T-helper 1 cell (primary cell): ENCODE data around the gene MYO18B.

Source experiments
- DNase-seq, 5 donors: peaks; one replicate each; pipeline ENCODE4 v3.0.0-alpha.2; 2012 to 2020

The MYO18B gene

DNA sequence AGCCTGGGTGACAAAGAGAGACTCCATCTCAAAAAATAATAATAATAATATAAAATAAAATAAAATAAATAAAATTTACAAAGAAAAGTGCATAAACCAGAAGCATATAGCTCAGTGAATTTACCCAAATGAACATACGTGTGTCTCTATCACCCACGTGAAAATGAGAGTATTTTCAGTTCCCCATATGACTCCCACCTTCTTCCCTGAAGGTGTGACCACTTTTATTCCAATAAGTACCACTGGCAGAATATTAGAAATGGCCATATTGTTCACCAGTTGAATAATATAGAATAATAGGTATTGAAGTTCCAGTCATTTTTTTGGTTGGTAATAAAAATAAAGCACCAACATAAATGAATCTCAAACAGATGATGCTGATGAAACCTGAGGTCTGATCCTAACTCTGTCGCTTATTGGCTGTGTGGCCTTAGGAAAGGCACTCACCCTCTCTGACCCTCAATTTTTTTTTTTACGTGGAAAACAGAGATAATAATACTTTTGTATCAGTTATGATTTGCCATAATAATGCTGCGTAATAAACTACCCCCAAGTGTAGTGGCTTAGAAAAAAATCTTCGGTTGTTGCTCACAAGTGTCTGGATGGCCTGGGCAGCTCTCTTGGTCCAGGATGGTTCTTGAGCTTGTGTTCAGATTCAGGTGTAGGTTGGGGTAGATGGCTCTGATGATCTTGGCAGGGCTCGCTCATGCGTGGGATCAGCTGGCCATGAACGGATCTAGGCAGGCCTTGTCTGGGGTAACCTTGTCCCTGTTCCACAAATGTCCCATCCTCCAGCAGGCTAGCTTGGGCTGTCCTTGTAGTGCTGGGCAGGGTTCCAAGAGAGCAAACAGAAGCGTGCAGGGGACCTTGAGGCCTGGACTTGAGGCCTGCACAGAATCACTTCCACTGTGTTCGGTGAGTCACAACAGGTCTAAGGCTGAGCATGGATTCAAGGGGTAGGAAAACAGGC lies 88.1 kb downstream of the MYO18B start:
- DNase-seq = no peak

DNA sequence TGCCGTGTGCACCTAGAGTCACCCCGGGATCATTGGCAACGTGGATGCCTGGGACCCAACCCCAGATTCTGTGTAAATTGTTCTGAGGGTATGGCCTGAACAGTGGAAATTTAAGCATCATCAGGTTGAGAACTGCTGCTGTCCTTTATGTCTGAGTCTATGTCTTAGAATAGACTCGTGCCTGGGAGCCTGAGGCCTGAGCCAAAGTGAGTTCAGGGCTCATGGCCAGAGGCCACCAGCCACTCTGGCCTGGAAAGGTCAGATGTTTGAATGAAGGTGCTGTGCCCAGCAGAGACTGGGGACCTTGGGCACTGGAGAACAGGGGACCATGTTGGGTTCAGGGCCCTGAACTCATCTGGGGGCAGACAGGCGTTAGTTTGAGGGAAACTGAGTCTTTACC lies 91.1 kb downstream of the MYO18B start:
- no peak for DNase-seq

DNA sequence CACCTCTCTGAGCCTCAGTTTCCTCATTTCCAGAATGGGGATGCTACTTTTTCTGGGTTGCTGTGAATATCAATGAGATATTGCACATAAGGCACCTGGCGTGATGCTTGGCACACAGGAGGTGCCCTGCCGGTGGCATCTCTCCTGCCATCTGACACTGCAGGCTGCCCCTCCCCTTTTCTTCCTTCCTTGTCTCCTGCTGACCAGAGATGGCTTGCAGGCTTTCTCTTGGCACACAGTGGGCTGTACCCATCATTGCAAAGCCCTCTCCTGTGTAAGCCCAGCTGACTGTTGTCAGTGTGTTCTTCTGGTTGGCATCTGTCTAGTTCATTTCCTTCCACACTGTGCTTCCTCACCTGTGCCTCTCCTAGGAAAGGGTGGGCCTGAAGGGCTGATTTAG lies 91.7 kb downstream of the MYO18B start:
- DNase-seq = no peak

DNA sequence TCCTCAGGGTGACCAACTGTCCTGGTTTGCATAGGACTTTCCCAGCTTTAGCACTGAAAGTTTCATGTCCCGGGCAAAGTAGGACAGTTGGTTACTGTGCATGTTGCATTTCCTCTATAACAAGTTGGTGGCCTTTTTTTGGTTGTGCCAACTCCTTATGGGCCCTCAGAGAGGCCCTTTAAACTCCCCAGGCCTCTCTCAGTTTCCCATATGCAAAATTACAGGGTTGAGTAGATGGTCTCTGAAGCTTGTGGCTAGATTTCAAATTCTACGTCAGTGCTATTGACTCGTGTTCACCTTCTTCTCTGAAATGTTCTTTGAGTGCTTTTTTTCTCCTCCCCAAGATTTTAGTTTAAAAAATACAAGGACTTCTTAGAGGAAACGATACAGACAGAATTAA lies 92.5 kb downstream of the MYO18B start:
- DNase-seq = no peak

DNA sequence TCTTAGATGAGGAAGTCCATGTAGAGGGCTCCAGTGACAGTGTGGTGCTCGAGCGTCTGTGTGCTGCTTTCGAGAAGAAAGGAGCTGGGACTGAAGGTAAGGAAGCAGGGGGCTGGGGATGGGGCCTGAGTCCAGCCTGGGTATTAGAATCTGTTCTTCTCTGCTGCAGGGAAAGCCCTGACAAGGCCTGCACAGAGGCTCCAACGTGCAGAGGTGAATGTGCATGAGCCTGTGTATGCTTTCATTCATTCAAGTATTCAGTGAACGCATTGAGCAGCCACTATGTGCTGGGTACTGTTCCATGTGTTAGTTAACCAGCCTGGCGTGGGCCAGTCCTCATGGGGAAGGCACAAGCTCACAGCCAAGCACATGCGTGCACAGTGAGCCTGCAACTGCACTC lies 93.4 kb downstream of the MYO18B start:
- DNase-seq = no peak

DNA sequence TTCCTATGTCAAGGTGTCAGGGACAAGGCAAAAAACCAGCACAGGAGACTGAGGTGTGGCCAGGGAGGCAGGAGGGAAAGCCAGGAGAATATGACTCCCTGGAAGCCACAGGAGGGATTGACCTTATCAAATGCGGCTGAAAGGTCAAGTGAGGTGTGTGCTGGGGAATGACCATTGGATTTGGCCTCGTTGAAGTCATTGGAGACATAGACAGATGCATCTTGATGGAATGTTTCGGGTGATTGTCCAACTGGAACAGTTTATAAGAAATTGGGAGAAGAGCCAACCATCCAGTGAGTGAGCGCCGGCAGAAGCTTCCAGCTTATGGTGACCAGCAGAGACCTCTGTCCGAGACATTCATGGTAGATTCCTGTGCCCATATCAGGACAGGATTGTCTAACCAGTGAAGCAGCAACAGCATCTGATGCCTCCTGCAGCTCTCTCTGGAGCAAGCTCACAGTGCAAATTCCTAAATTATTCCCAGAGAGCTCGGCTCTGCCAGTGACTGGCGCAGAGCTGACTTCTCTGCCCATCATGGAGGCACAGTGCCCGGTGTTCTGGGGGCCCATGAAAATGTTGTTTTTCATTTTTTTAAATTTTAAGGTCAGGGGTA lies 95.4 kb downstream of the MYO18B start:
- no peak for DNase-seq

DNA sequence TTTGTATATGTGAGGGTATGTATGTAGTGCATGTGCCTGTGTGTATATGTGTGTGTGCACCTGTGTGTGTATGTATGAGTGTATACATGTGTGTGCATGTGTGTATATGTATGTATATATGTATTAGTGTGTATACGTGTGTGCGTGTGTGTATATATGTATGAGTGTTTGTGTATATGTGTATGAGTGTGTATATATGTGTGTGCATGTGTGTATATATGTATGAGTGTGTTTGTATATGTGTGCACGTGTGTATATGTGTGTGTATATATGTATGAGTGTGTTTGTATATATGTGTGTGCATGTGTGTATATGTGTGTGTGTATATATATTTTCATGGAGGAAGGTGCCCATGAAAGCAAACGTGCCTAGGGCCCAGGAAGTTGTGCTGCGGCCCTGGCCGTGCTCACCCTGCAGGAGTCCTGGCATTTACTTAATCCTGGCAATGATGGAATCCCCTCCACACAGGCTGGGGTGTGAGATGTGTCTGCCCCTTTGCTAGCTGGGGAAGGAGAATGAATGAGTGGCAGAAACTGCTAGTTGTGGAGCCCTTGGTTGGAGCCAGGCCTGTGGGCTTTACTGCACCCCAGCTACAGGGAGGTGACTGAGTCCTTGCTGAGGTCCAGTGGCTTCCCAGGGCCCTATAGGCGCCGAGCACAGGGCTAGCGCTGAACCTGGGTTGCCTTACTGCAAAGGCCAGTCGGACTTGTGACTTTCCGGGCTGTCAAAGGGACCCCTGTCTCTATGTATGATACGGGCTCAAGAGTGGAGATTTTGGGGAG lies 97.2 kb downstream of the MYO18B start:
- no peak for DNase-seq

DNA sequence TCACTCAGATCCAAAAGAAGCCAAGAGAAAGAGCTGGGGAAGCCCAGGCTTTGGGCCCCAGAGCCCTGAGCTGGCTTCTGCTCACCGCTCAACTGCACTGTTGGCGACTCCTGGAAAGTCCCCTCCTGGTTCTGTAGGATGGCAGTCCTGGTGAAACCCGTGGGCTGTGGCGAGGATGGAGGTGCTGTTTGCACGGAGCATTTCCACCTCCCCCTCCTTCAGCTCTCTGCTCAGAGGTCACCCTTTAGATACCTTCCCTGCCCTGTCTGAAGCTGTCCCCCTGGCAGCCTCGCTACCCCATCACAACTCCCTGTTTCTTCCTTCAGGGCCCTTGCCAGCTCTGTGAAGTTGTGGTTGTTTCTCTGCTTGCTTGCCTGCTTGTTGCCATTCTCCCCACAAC lies 97.8 kb downstream of the MYO18B start:
- no peak for DNase-seq

DNA sequence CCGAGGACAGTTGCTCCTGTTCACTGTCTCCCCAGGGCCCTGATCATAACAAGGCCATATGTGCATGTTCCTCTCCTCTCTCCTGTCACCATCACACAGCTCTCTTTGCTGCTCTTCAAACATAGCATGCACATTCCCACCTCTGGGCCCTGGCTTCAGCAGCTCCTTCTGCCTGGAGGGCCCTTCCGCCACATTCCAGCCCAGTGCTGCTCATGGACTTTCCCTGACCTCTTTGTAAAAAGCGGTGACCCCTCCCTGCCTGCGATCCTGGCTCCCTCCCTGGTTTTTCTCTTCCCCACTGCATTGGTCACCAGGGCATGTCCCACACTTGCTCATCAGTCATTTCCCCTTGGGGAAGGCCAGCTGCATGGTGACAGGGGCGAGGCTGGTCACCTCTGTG lies 98.2 kb downstream of the MYO18B start:
- DNase-seq = no peak

DNA sequence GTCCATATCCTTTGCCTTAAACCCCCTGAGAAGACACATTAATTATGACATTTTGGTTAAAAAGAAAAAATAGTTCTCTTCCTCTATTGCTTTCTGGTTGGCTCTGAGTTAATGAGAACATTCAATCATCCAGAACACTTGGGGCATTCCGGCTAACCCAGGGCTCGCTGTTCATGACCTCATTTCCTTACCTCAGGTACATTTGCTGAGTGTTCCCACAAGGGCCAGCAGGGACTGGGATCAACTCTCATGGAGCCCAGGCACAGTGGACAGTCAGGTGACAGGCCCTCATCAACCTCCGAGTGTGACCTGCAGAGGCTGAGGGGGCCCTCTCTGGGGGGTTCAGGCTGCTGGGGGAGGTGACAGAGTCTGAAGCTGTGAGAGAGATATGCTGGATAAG lies 98.9 kb downstream of the MYO18B start:
- no peak for DNase-seq

DNA sequence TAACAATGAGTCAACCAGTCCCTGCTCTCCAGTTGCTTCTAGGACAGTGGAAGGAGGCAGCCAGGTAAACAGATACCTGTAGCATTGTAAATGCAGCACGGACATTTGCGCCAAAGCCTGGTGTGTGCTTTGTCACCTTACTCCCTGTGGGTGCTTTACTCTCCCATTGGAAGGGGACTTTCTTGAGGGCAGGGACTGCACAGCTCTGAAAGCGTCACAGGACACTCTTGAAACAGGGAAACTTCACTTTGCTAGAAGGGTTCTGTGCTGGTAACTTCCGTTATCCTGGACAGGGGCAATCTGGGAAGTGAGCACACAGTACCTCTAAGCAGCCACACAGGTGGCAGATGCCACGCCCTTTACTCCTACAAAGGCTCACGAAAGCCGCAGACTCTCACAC lies 99.8 kb downstream of the MYO18B start:
- DNase-seq = no peak

DNA sequence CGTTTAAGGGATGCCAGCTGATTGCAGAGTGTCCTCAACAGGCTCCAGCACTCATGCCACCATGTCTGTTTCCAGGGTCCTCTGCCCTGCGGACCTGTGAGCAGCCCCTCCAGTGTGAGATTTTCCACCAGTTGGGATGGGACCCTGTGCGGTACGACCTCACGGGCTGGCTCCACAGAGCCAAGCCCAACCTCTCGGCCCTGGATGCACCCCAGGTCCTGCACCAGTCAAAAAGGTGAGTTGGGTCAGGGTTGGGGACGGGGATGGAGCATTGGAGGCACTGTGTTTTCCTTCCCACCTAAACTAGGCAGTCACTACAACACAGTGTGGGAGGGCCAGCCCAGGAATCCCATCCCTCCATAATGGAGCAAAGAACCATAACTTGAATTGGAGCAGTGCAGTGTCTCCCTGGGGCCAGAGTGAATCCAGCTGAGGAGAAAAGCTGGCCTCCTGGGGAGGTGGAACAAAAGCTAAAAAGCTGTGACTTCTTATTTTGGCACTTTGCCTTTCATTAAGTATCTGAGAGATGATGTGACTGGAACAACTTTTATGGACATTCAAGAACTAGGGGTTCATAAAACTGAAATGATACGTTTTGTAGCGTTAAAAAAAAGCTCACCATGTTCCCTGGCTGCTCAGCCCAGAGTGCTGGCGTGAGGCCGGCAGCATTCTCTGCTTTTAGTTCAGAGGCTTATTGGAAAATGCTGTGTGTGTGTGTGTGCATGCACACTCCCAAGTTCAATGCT lies 101.8 kb downstream of the MYO18B start:
- DNase-seq = no peak

DNA sequence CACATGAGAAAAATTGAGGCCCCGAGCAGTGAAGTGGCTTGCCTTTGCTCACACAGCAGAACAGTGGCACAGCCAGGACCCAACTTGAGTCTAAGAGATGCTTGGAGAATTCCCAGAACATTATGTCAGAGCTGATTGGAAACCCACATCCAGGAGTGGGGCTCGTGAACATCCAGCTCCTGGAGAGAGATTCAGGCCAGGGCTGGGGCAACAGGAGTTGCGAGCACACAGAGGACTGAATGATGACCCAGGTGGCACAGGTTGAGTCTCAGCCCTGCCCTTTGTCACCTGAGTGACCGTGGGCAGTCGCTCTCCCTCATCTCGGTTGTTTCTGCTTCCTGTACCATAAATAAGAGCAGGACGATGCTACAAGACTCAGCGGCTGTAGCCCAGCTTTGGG lies 102.6 kb downstream of the MYO18B start:
- DNase-seq = no peak

DNA sequence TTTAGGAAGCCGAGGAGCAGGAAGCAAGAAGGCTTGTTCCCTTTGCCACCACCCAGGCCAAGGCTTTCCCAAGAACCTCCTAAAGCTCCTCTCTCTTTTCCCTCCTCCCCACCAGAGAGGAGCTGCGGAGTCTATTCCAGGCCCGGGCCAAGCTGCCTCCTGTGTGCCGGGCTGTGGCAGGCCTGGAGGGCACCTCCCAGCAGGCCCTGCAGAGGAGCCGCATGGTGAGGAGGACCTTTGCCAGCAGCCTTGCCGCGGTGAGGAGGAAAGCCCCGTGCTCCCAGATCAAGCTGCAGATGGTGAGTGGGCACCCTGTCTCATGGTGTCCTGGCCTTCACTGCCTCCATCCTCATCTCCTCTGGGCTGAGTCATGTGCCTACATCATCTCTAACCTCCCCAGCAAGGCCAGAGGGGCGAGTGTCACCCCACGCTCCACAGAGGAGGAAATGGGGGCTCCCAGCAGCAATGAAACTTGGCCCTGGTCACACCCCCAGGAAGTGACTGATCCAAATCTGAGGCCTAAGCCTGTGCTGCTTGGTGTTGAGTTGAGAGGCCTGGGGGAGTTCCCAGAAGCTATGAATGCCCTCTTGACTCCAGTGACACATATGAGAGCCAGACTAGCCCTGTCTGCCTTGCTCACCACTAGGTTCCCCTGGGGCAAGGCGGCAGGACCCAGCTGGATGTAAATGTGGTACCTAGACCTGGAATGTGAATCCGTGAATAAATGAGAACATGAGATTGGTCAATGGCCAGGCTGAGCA lies 104.2 kb downstream of the MYO18B start:
- peak in 1 of 5 donors; percentile 26 for DNase-seq

DNA sequence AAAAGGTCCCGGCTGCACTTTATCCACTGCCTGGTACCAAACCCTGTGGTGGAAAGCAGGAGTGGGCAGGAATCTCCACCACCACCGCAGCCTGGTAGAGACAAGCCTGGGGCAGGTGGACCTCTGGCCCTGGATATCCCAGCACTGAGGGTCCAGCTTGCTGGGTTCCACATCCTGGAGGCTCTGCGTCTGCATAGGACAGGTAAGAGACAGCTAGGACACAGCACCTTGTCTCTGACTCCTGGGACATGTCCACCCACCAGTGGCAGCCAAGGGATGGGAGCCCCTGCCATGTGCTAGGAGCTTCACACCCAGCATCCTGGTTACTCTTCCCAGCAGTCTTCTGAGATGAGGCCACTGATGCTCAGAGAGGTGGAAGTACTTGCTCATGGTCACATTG lies 105.5 kb downstream of the MYO18B start:
- DNase-seq = no peak

DNA sequence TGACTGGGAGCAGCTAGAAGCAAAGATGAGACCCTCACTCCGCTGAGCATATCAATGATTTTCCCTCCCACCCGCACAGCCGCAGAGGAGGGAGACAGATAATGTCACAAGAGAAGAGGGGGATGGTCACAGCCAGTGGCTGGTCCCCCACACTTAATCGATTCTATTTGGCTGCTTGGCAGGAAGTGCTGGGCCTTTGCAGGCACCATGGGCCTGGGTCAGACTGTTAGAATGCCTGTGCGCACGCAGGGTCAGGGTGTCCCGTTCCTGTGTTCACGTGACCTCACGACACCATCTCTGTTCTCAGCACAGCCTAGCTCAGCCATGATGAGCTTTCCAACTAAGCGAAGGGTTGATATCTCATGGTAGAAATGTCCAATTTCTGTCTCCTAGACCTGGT lies 107.0 kb downstream of the MYO18B start:
- no peak for DNase-seq

DNA sequence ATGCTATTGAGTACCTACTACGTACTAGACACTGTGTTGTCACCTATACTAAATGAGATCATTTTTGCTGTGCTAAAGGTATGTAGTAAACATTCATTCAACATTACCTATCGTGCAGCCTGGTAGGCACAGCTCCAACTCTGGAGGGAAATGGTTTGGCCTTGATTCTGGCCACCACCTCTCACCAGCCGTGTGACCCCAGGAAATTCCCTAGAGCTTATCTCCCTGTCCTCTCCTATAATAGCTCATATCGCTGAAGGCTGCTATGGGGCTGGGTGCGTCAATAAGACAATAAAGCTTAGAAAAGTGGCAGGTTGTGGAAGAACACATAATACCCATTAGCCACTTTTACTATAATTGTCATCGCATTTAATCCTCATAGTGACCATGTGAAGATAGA lies 107.5 kb downstream of the MYO18B start:
- no peak for DNase-seq

DNA sequence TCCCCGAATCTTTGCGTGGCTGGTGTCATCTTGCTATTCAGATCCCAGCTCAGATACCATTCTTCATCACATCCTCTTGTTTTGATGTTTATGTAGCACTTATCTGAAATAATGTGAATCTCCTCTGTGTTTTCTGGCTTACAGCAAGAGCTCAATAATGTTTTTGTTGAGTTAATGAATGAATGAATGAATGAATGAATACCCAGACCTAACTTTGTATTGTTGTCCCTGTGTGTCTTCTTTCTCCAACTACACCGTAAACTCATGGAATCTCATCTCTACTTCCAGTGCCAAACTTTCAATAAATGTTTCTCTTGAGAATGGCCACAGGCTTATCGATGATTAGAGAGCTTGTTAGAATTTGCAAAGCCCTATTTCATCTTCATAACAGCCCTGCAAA lies 110.2 kb downstream of the MYO18B start:
- no peak for DNase-seq

DNA sequence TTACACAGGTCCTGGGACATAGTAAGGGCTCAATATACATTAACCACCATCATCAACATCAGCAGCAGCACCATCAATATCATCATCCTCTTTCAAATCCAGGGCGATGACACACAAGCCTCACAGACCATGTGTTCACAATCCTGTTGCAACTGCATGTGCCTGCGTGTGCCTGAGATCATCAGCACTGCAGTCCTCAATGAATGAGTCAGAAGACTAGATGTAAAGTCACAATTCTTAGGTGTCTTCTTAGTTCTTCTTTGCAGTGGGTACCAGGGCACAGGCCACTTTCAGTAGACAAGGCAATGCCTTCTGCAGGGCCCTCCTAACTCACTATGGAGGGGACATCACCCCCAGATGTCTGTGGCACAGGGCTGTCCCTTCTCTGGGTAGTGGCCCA lies 111.1 kb downstream of the MYO18B start:
- peak in 1 of 5 donors; percentile 7 for DNase-seq

DNA sequence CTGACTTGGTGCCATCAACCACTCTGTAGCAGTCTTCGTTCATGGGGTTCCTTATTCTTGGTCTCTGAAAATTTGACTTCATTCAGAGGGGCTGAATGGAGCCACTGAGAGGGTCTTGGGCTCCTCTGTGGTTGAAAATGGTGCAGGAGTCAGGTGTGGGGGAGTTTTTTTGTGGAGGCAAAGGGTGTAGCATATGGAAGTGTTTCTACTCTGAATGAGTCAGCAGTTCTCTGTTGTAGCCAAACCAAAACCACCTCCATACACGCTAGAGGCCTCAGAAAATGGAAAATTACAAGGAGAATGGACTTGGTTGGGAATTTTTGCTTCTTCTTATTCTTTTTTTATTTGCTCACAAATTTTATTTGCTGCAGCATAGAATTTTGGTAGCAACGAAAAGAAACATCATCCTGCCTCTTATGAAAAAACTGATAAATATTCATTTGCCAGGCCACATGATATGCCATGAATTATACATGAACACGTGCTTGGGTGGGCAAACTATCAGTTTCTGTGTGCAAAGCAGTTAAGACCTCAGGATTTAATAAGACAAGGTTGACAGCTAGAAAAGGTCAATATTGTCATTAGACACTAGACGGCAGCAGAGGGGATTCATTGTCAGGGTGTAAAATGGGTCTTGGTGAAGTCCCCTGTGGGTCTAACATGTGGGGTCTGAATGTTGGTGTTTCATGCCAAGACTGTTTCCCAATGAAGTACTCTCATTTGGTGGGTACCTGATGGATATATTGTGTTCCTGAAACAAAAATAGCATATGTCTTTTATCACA lies 111.7 kb downstream of the MYO18B start:
- DNase-seq = no peak

DNA sequence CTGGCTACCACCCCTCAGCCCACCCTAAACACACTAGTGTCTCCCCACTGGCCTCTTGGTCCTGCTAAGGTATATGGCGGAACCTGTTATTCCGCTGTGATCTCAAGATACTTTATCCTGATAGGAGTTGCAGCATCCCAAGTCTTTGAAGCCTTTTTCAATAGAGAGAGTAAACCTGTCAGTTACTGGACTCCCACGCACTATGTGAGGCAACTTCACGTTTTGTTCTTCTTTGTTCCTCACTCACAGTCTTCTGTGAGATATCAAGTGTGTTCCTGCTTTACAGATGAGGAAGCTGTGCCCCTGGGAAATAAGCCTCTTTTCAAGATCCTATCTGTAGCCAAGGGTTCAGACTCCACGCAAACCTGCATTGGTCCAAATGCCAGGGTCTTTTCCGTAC lies 127.8 kb downstream of the MYO18B start:
- DNase-seq = no peak
